ENCODE results near the gene STIM2.

STIM2 gene

GRCh38 chr4:26912069-26912468 is 51.4 kb downstream of the STIM2 start:
- Mint-ChIP-seq H3K4me3 (no peak overlapping the region), H3K27ac (no peak overlapping the region), H3K4me1 (peaks cover 65% of the 10 kb centered on the region), H3K9me3 (no peaks in the 10 kb centered on the region), H3K36me3 (peaks cover 15% of the 10 kb centered on the region), H3K27me3 (no peaks in the 10 kb centered on the region)
- no peak for DNase-seq
- CTCF ChIA-PET, result no interaction called here

GRCh38 chr4:26912810-26913209 is 52.2 kb downstream of the STIM2 start:
- CTCF ChIA-PET, result no interaction called here
- H3K9me3 Mint-ChIP-seq, result no peaks in the 10 kb centered on the region
- peaks cover 15% of the 10 kb centered on the region for H3K36me3 Mint-ChIP-seq
- no peak for DNase-seq
- H3K4me1 Mint-ChIP-seq, result peaks cover 62% of the 10 kb centered on the region
- H3K27me3 Mint-ChIP-seq, result no peaks in the 10 kb centered on the region
- peak overlapping the region; percentile 60 for H3K27ac Mint-ChIP-seq
- no peak overlapping the region for H3K4me3 Mint-ChIP-seq

- DNase-seq, result no peak
- Mint-ChIP-seq H3K4me3 (no peak overlapping the region), H3K27me3 (no peaks in the 10 kb centered on the region), H3K9me3 (peaks cover 5% of the 10 kb centered on the region), H3K36me3 (peaks cover 27% of the 10 kb centered on the region), H3K27ac (no peak overlapping the region), H3K4me1 (peaks cover 49% of the 10 kb centered on the region)
- CTCF ChIA-PET, result no interaction called here
These were observed 55.6 kb downstream of the STIM2 start for GRCh38 chr4:26916195-26916594.

- no peak for DNase-seq
- Mint-ChIP-seq H3K4me3 (no peak overlapping the region), H3K27ac (no peak overlapping the region), H3K9me3 (no peaks in the 10 kb centered on the region), H3K27me3 (no peaks in the 10 kb centered on the region), H3K36me3 (peaks cover 17% of the 10 kb centered on the region), H3K4me1 (peaks cover 9% of the 10 kb centered on the region)
- CTCF ChIA-PET, result no interaction called here
These were observed 70.3 kb downstream of the STIM2 start for GRCh38 chr4:26930964-26931363.

GRCh38 chr4:26931451-26931850 is 70.8 kb downstream of the STIM2 start:
- H3K9me3 Mint-ChIP-seq, result no peaks in the 10 kb centered on the region
- CTCF ChIA-PET, result no interaction called here
- H3K27ac Mint-ChIP-seq, result no peak overlapping the region
- peaks cover 17% of the 10 kb centered on the region for H3K36me3 Mint-ChIP-seq
- H3K27me3 Mint-ChIP-seq, result no peaks in the 10 kb centered on the region
- H3K4me3 Mint-ChIP-seq, result no peak overlapping the region
- no peak for DNase-seq
- peaks cover 14% of the 10 kb centered on the region for H3K4me1 Mint-ChIP-seq

- Mint-ChIP-seq H3K9me3 (no peaks in the 10 kb centered on the region), H3K36me3 (peaks cover 17% of the 10 kb centered on the region), H3K4me1 (peaks cover 18% of the 10 kb centered on the region), H3K27me3 (no peaks in the 10 kb centered on the region), H3K4me3 (no peak overlapping the region), H3K27ac (no peak overlapping the region)
- CTCF ChIA-PET, result no interaction called here
- DNase-seq, result no peak
These were observed 71.3 kb downstream of the STIM2 start for GRCh38 chr4:26931966-26932365.

GRCh38 chr4:26935397-26935796 is 74.8 kb downstream of the STIM2 start:
- CTCF ChIA-PET, result no interaction called here
- no peak overlapping the region for H3K4me3 Mint-ChIP-seq
- H3K4me1 Mint-ChIP-seq, result peaks cover 18% of the 10 kb centered on the region
- no peak overlapping the region for H3K27ac Mint-ChIP-seq
- H3K36me3 Mint-ChIP-seq, result peaks cover 11% of the 10 kb centered on the region
- H3K27me3 Mint-ChIP-seq, result no peaks in the 10 kb centered on the region
- DNase-seq, result no peak
- H3K9me3 Mint-ChIP-seq, result no peaks in the 10 kb centered on the region

GRCh38 chr4:26936284-26937065 is 75.8 kb downstream of the STIM2 start:
- H3K27me3 Mint-ChIP-seq, result no peaks in the 10 kb centered on the region
- H3K36me3 Mint-ChIP-seq, result peaks cover 8% of the 10 kb centered on the region
- CTCF ChIA-PET, result no interaction called here
- no peak overlapping the region for H3K4me3 Mint-ChIP-seq
- H3K9me3 Mint-ChIP-seq, result no peaks in the 10 kb centered on the region
- DNase-seq, result no peak
- peaks cover 18% of the 10 kb centered on the region for H3K4me1 Mint-ChIP-seq
- no peak overlapping the region for H3K27ac Mint-ChIP-seq

- CTCF ChIA-PET, result no interaction called here
- no peak for DNase-seq
- H3K4me1 Mint-ChIP-seq, result peaks cover 20% of the 10 kb centered on the region
These were observed 76.5 kb downstream of the STIM2 start for GRCh38 chr4:26937139-26937538.

GRCh38 chr4:26937567-26937966 is 76.9 kb downstream of the STIM2 start:
- Mint-ChIP-seq H3K27ac (no peak overlapping the region), H3K27me3 (no peaks in the 10 kb centered on the region), H3K4me3 (no peak overlapping the region), H3K36me3 (peaks cover 11% of the 10 kb centered on the region), H3K4me1 (peaks cover 22% of the 10 kb centered on the region), H3K9me3 (no peaks in the 10 kb centered on the region)
- no peak for DNase-seq
- CTCF ChIA-PET, result no interaction called here

More at GRCh38 chr4:26937139-26937538, 76.5 kb downstream of the STIM2 start:
- Mint-ChIP-seq H3K27ac (no peak overlapping the region), H3K4me3 (no peak overlapping the region), H3K9me3 (no peaks in the 10 kb centered on the region), H3K27me3 (no peaks in the 10 kb centered on the region), H3K36me3 (peaks cover 10% of the 10 kb centered on the region)

GRCh38 chr4:26938516-26938915 is 77.9 kb downstream of the STIM2 start:
- Mint-ChIP-seq H3K36me3 (peaks cover 8% of the 10 kb centered on the region), H3K27me3 (no peaks in the 10 kb centered on the region), H3K4me1 (peaks cover 24% of the 10 kb centered on the region), H3K27ac (no peak overlapping the region), H3K9me3 (no peaks in the 10 kb centered on the region), H3K4me3 (no peak overlapping the region)
- DNase-seq, result no peak
- CTCF ChIA-PET, result no interaction called here

- peaks cover 16% of the 10 kb centered on the region for H3K36me3 Mint-ChIP-seq
- no peaks in the 10 kb centered on the region for H3K9me3 Mint-ChIP-seq
- no peak for DNase-seq
- H3K4me3 Mint-ChIP-seq, result no peak overlapping the region
- peaks cover 12% of the 10 kb centered on the region for H3K4me1 Mint-ChIP-seq
- H3K27me3 Mint-ChIP-seq, result no peaks in the 10 kb centered on the region
- peak overlapping the region; percentile 15 for H3K27ac Mint-ChIP-seq
- CTCF ChIA-PET, result interaction anchor here (0.6 kb wide), 1 partner anchor 41 kb away, joined by 3 read pairs; no protein-coding TSS in a partner anchor
These were observed 81.3 kb downstream of the STIM2 start for GRCh38 chr4:26941951-26942350.

- Mint-ChIP-seq H3K27ac (no peak overlapping the region), H3K36me3 (peaks cover 20% of the 10 kb centered on the region), H3K9me3 (no peaks in the 10 kb centered on the region), H3K4me3 (no peak overlapping the region), H3K4me1 (peaks cover 12% of the 10 kb centered on the region), H3K27me3 (no peaks in the 10 kb centered on the region)
- DNase-seq, result no peak
- CTCF ChIA-PET, result no interaction called here
These were observed 82.2 kb downstream of the STIM2 start for GRCh38 chr4:26942871-26943270.

- Mint-ChIP-seq H3K27ac (no peak overlapping the region), H3K27me3 (no peaks in the 10 kb centered on the region), H3K4me3 (no peak overlapping the region), H3K4me1 (peaks cover 12% of the 10 kb centered on the region), H3K9me3 (no peaks in the 10 kb centered on the region), H3K36me3 (peaks cover 24% of the 10 kb centered on the region)
- no peak for DNase-seq
- CTCF ChIA-PET, result no interaction called here
These were observed 82.8 kb downstream of the STIM2 start for GRCh38 chr4:26943391-26943790.

- H3K4me3 Mint-ChIP-seq, result no peak overlapping the region
- CTCF ChIA-PET, result no interaction called here
- H3K27me3 Mint-ChIP-seq, result no peaks in the 10 kb centered on the region
- peaks cover 12% of the 10 kb centered on the region for H3K4me1 Mint-ChIP-seq
- no peak overlapping the region for H3K27ac Mint-ChIP-seq
- no peak for DNase-seq
- H3K9me3 Mint-ChIP-seq, result peaks cover 1% of the 10 kb centered on the region
- H3K36me3 Mint-ChIP-seq, result peaks cover 27% of the 10 kb centered on the region
These were observed 85.2 kb downstream of the STIM2 start for GRCh38 chr4:26945794-26946193.
